Liver (tissue), 9 donors: ENCODE results near the gene KATNB1. TPM values are rescaled to one million over a fixed set of nuclear protein-coding genes. Genes with fewer than 3 reads are reported as not detected.

Source experiments
- DNase-seq: peaks from one replicate; pipeline ENCODE4 v3.0.0-alpha.2; 2017; ENCODE audit warnings: low spot score
- H3K27ac ChIP-seq, 2 donors: one replicate each; pipeline ENCODE4 v1.7.0; 2013; ENCODE audit warnings: inconsistent platforms in 2 of 2, low read length in 2 of 2, control low read depth in 1 of 2, low read depth in 1 of 2, mild to moderate bottlenecking in 1 of 2
- H3K27me3 ChIP-seq, 4 donors: one replicate each; pipeline versions ENCODE4 v1.6.1 to v1.7.0; 2013; ENCODE audit warnings: low read length in 3 of 4, inconsistent platforms in 1 of 4, mild to moderate bottlenecking in 1 of 4, moderate library complexity in 1 of 4; ENCODE audit not compliant: control insufficient read depth in 4 of 4, insufficient read depth in 4 of 4
- H3K36me3 ChIP-seq, 4 donors: one replicate each; pipeline versions ENCODE4 v1.6.1 to v1.7.0; 2013; ENCODE audit warnings: low read length in 3 of 4, mild to moderate bottlenecking in 3 of 4, low read depth in 1 of 4, moderate library complexity in 1 of 4; ENCODE audit not compliant: control insufficient read depth in 4 of 4, insufficient read depth in 3 of 4
- H3K4me1 ChIP-seq, 4 donors: one replicate each; pipeline versions ENCODE4 v1.6.1 to v1.7.0; 2013; ENCODE audit warnings: low read length in 3 of 4, mild to moderate bottlenecking in 3 of 4, moderate library complexity in 1 of 4; ENCODE audit not compliant: control insufficient read depth in 4 of 4, insufficient read depth in 4 of 4
- H3K4me3 ChIP-seq, 3 donors: one replicate each; pipeline versions ENCODE4 v1.6.1 to v1.7.0; 2013; ENCODE audit warnings: low read length in 3 of 3, control low read depth in 1 of 3, low read depth in 1 of 3, mild to moderate bottlenecking in 1 of 3
- H3K9ac ChIP-seq, 2 donors: one replicate each; pipeline ENCODE4 v1.7.0; 2013; ENCODE audit warnings: low read length in 2 of 2, mild to moderate bottlenecking in 2 of 2, moderate library complexity in 2 of 2, control low read depth in 1 of 2, low read depth in 1 of 2
- H3K9me3 ChIP-seq, 4 donors: one replicate each; pipeline versions ENCODE4 v1.6.1 to v1.7.0; 2013; ENCODE audit warnings: low read length in 3 of 4; ENCODE audit not compliant: control insufficient read depth in 4 of 4
- EGR1 ChIP-seq, 2 donors: IDR thresholded peaks; 2 replicates each; pipeline ENCODE4 v1.6.1; 2016 to 2018; ENCODE audit warnings: antibody characterized with exemption in 2 of 2, low read depth in 2 of 2
- FOXA1 ChIP-seq: IDR thresholded peaks from 2 replicates; pipeline ENCODE4 v1.6.1; 2016; ENCODE audit warnings: antibody characterized with exemption
- FOXA2 ChIP-seq: IDR thresholded peaks from 2 replicates; pipeline ENCODE4 v1.6.1; 2016; ENCODE audit warnings: antibody characterized with exemption
- GABPA ChIP-seq, 2 donors: IDR thresholded peaks in 1 of 2; conservative IDR thresholded peaks in 1 of 2; 2 replicates each; pipeline ENCODE4 v1.6.1; 2016; ENCODE audit warnings: antibody characterized with exemption in 2 of 2, mild to moderate bottlenecking in 1 of 2, moderate library complexity in 1 of 2
- HNF4A ChIP-seq, 2 donors: conservative IDR thresholded peaks; 2 replicates each; pipeline ENCODE4 v1.6.1; 2016; ENCODE audit warnings: antibody characterized with exemption in 2 of 2, mild to moderate bottlenecking in 2 of 2
- HNF4G ChIP-seq: IDR thresholded peaks from 2 replicates; pipeline ENCODE4 v1.6.1; 2016; ENCODE audit warnings: antibody characterized with exemption
- NR2F2 ChIP-seq: IDR thresholded peaks from 2 replicates; pipeline ENCODE4 v1.6.1; 2016; ENCODE audit warnings: antibody characterized with exemption
- RAD21 ChIP-seq, 2 donors: IDR thresholded peaks; 2 replicates each; pipeline ENCODE4 v1.6.1; 2016; ENCODE audit warnings: antibody characterized with exemption in 2 of 2, mild to moderate bottlenecking in 2 of 2
- RXRA ChIP-seq, 2 donors: IDR thresholded peaks; 2 replicates each; pipeline ENCODE4 v1.6.1; 2017 to 2018; ENCODE audit warnings: antibody characterized with exemption in 2 of 2, mild to moderate bottlenecking in 1 of 2
- SP1 ChIP-seq: IDR thresholded peaks from 2 replicates; pipeline ENCODE4 v1.6.1; 2018; ENCODE audit warnings: antibody characterized with exemption, mild to moderate bottlenecking
- YY1 ChIP-seq: IDR thresholded peaks from 2 replicates; pipeline ENCODE4 v1.6.1; 2016; ENCODE audit warnings: antibody characterized with exemption, mild to moderate bottlenecking
- WGBS: extraction: QIAGEN DNeasy Blood & Tissue Kit; methylation state at CpG from one replicate; pipeline ENCODE4 v1.1.7; 2013; 5-methylcytosine and 5-hydroxymethylcytosine counted together
- polyA plus RNA-seq, 2 donors: library from polyadenylated mRNA; stranded (reverse) in 1 of 2; unstranded in 1 of 2; fragments of 200-250 nt in 1 of 2; fragments of >200 nt in 1 of 2; fragmentation: Nextera tagmentation in 1 of 2; extraction: Ambion mirVana in 1 of 2; gene quantifications; one replicate each; pipeline versions ENCODE4 v1.2.1 to v1.2.3, GENCODE V29; 2013 to 2015
- total RNA-seq, 2 donors: library from RNA; depleted of rRNA; stranded (reverse); fragments of >200 nt; gene quantifications; one replicate each; pipeline ENCODE4 v1.2.3, GENCODE V29; 2014
- TF ChIP-seq, protein P1 (sequence below): IDR thresholded peaks from 2 replicates; pipeline ENCODE4 v1.6.1; 2016; ENCODE audit warnings: antibody characterized with exemption
- TF ChIP-seq, protein P2 (sequence below): IDR thresholded peaks from 2 replicates; pipeline ENCODE4 v1.6.1; 2016; ENCODE audit warnings: antibody characterized with exemption, mild to moderate bottlenecking
- TF ChIP-seq, protein P3 (sequence below): IDR thresholded peaks from 2 replicates; pipeline ENCODE4 v1.6.1; 2016; ENCODE audit warnings: antibody characterized with exemption
- TF ChIP-seq, protein P4 (sequence below): IDR thresholded peaks from 2 replicates; pipeline ENCODE4 v1.6.1; 2016; ENCODE audit warnings: antibody characterized with exemption
- donor health status: healthy.
- donor health status: healthy.
- donor health status: healthy.
- donor health status: healthy.
- donor health status: healthy.

KATNB1 gene
- total and polyA plus RNA-seq, 4 donors, result 4.5 to 16.4 (median 7.5) TPM

DNA sequence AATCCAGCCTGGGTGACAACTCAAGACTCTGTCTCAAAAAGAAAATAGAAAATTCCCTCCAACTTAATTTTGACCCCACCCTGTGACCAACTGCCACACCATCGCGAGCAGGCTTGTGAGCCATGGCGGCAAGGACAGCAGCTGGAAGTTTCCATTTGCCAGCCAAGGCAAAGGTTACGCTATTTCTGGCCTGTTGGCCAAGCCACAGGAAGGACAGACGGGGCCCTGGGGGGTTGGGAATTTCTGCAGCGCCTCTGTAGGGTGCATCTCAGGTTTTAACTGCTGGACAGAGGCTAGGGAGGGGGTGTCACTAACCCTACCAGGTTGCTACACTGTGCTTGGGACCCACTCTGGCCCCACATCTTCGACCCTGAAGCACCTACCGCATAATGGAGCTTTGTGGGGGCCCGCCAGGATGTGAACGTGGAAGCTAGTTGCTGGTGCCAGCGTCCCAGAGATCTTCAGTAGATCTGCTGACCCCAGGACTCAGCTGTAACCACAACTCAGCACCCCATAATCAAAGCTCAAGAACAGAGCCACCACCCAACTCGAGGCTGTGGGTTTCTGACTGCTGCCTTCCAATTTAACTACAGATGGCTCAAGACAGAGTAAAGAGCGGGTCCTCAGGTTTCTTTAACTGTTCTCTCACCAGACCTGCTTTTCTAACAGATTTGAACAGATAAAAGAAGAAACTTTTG lies 55.8 kb downstream of the KATNB1 start:
- DNase-seq, result no peak
- Histone ChIP-seq H3K36me3 (peaks cover 6 to 32% (median 12%) of the 10 kb centered on the region in 4 donors), H3K9ac (no peak overlapping the region), H3K4me3 (no peak overlapping the region), H3K4me1 (peaks cover 6 to 43% (median 38%) of the 10 kb centered on the region in 4 donors), H3K27ac (peak overlapping the region in 1 of 2 donors; percentile 25), H3K9me3 (no peaks in the 10 kb centered on the region), H3K27me3 (no peaks in the 10 kb centered on the region)
- 45% methylated on average over 13 of the region's 13 CpGs for WGBS
- TF ChIP-seq GABPA (IDR thresholded peaks at IDR 0.05 in 1 of 2, conservative IDR thresholded peaks at IDR 0.05 in 1 of 2) (no peak), RAD21 (IDR thresholded peaks at IDR 0.05) (peak; percentile 14 to 35), RXRA (IDR thresholded peaks at IDR 0.05) (peak; percentile 85 to 86), HNF4A (conservative IDR thresholded peaks at IDR 0.05) (peak; percentile 49 to 60), NR2F2 (peak; percentile 58), SP1 (peak; percentile 82), FOXA2 (no peak), YY1 (peak; percentile 90), FOXA1 (no peak)
- TF ChIP-seq, protein P1, sequence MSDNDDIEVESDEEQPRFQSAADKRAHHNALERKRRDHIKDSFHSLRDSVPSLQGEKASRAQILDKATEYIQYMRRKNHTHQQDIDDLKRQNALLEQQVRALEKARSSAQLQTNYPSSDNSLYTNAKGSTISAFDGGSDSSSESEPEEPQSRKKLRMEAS, result peak; percentile 73

DNA sequence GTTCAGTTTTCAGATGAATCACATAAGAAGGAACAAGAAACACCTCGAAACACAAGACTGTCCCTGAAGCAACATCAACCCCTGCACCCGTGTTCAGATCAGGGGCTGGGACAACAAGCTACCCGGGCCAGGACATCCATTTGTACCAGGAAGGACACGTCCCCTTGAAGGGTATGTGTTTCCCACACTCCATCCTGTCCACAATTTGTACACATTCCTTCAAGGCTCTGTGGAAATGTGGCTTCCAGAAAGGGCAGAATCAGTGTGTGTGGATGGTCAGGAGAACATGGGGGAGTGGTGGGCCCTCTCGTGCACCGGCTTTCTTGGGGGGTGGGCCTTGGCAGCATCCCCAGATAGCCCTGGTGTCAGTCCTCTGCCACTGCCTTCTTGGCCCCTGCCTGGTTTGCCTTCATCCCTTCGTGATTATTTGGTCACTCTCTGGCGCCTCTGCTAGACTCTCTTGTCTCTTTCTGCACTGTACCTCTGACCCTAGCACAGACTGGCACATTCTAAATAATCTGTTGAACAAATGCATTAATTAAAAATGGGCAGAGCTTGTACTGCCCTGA lies 56.4 kb downstream of the KATNB1 start:
- no peak for DNase-seq
- no peak overlapping the region for H3K9ac ChIP-seq
- peak overlapping the region in 1 of 2 donors; percentile 0 for H3K27ac ChIP-seq
- H3K36me3 ChIP-seq, result peaks cover 6 to 30% (median 12%) of the 10 kb centered on the region in 4 donors
- peaks cover 6 to 46% (median 39%) of the 10 kb centered on the region in 4 donors for H3K4me1 ChIP-seq
- no peak for TF ChIP-seq FOXA1
- TF ChIP-seq EGR1 (IDR thresholded peaks at IDR 0.05; ENCODE audit: low read depth in 2 of 2), result no peak
- TF ChIP-seq, protein P2, sequence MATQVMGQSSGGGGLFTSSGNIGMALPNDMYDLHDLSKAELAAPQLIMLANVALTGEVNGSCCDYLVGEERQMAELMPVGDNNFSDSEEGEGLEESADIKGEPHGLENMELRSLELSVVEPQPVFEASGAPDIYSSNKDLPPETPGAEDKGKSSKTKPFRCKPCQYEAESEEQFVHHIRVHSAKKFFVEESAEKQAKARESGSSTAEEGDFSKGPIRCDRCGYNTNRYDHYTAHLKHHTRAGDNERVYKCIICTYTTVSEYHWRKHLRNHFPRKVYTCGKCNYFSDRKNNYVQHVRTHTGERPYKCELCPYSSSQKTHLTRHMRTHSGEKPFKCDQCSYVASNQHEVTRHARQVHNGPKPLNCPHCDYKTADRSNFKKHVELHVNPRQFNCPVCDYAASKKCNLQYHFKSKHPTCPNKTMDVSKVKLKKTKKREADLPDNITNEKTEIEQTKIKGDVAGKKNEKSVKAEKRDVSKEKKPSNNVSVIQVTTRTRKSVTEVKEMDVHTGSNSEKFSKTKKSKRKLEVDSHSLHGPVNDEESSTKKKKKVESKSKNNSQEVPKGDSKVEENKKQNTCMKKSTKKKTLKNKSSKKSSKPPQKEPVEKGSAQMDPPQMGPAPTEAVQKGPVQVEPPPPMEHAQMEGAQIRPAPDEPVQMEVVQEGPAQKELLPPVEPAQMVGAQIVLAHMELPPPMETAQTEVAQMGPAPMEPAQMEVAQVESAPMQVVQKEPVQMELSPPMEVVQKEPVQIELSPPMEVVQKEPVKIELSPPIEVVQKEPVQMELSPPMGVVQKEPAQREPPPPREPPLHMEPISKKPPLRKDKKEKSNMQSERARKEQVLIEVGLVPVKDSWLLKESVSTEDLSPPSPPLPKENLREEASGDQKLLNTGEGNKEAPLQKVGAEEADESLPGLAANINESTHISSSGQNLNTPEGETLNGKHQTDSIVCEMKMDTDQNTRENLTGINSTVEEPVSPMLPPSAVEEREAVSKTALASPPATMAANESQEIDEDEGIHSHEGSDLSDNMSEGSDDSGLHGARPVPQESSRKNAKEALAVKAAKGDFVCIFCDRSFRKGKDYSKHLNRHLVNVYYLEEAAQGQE, result no peak
- no peak for TF ChIP-seq SP1
- no peak for TF ChIP-seq HNF4A (conservative IDR thresholded peaks at IDR 0.05)
- H3K4me3 ChIP-seq, result no peak overlapping the region
- no peaks in the 10 kb centered on the region for H3K9me3 ChIP-seq
- 64% methylated on average over 8 of the region's 8 CpGs for WGBS
- no peaks in the 10 kb centered on the region for H3K27me3 ChIP-seq

DNA sequence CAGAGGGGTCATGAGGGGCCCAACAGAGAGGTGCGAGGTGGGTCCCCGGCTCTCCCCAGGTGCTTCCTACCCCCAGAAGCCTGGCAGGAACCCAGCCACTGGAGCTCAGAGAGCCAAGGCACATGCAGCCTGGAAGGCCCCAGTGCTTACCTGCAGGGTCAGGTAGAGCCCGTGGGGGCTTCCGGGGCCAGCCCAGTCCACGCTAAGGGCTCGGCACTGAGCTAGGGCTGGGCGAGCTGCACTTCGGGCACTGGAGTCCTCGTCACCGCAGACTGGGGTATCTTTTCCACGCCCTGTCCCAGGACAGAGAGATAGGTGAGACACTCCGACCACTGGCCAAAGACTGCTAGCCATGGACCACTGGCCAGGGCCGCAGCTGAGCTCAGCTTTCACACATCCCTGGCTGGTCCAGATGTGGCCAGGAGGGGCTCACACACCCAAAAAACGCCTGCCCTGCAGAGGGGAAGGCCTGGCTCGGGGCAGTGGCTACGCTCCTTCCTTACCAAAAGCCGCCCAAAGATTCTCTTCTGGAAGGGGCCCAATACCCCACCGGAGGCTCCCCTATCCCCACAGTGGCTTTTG lies 59.4 kb downstream of the KATNB1 start:
- Histone ChIP-seq H3K4me3 (no peak overlapping the region), H3K27ac (no peak overlapping the region), H3K9ac (no peak overlapping the region), H3K4me1 (peaks cover 14 to 63% (median 55%) of the 10 kb centered on the region in 4 donors), H3K9me3 (no peaks in the 10 kb centered on the region), H3K36me3 (peaks cover 2 to 14% (median 8%) of the 10 kb centered on the region in 4 donors), H3K27me3 (no peaks in the 10 kb centered on the region)
- DNase-seq, result no peak
- WGBS, result 90% methylated on average over 18 of the region's 18 CpGs
- no peak for TF ChIP-seq NR2F2
- TF ChIP-seq EGR1 (IDR thresholded peaks at IDR 0.05; ENCODE audit: low read depth in 2 of 2), result no peak
- TF ChIP-seq, protein P2, result no peak
- TF ChIP-seq, protein P1, result no peak
- no peak for TF ChIP-seq HNF4A (conservative IDR thresholded peaks at IDR 0.05)
- TF ChIP-seq, protein P3, sequence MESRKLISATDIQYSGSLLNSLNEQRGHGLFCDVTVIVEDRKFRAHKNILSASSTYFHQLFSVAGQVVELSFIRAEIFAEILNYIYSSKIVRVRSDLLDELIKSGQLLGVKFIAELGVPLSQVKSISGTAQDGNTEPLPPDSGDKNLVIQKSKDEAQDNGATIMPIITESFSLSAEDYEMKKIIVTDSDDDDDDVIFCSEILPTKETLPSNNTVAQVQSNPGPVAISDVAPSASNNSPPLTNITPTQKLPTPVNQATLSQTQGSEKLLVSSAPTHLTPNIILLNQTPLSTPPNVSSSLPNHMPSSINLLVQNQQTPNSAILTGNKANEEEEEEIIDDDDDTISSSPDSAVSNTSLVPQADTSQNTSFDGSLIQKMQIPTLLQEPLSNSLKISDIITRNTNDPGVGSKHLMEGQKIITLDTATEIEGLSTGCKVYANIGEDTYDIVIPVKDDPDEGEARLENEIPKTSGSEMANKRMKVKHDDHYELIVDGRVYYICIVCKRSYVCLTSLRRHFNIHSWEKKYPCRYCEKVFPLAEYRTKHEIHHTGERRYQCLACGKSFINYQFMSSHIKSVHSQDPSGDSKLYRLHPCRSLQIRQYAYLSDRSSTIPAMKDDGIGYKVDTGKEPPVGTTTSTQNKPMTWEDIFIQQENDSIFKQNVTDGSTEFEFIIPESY, result no peak
- TF ChIP-seq SP1, result no peak
- TF ChIP-seq GABPA (IDR thresholded peaks at IDR 0.05 in 1 of 2, conservative IDR thresholded peaks at IDR 0.05 in 1 of 2), result no peak
- TF ChIP-seq FOXA2, result no peak
- no peak for TF ChIP-seq HNF4G
- TF ChIP-seq, protein P4, sequence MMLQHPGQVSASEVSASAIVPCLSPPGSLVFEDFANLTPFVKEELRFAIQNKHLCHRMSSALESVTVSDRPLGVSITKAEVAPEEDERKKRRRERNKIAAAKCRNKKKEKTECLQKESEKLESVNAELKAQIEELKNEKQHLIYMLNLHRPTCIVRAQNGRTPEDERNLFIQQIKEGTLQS, result no peak
